NCI-H460 (cell line): ENCODE results near the gene KPNA6. TPM values are rescaled to one million over a fixed set of nuclear protein-coding genes. Genes with fewer than 3 reads are reported as not detected.

Source experiments
- DNase-seq: peaks from one replicate; pipeline ENCODE4 v3.0.0-alpha.2; 2016; ENCODE audit warnings: low read depth; ENCODE audit errors: extremely low read depth
- total RNA-seq: library from RNA; depleted of rRNA; stranded (reverse); fragments of >200 nt; shearing (Covaris generic); gene quantifications from 2 replicates; pipeline ENCODE4 v1.2.3, GENCODE V29; 2014

The KPNA6 gene
- total RNA-seq, 1 experiment from 2014 or later = 37.3 TPM

- DNase-seq = no peak
Measured at GRCh38 chr1:32184650-32185049, 76.8 kb downstream of the KPNA6 start.

DNA sequence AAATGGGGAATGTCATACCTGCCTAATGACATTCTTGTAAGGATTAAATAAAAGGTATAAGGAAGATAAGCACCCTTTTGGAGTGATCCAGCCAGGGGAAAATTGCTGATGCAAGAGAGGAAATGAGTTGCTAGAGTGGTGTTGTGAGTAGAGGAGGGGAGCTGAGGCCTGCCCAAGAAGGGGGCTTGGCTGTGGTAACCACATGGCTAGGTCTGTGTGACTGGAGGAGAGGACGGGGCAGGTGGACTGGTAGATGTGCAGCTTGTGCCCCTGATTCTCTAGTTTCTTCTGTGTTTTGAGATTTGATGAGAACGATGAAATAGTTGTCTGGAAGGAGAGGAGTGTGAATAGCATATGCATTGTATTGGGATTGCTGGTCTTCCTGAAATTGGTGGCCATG, 78.2 kb downstream of the KPNA6 start:
- no peak for DNase-seq

DNA sequence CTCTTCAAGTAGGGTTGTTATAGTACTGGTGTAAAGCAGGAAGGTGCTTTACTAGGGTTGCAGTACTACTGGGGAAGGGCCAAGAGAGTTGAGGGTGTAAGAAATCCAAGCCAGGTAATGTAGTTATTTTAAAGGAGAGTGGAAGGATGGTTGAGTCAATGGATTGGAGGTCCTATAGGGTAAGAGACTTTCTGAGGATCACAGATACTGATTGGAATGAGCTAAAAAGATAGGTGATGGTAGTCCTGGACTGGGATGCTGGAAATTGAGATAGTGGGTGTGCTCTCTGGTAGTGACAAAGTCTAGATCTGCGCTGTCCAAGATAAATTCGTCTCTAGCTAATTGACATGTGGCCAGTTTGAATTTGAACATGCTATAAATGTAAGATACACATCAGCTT, 78.6 kb downstream of the KPNA6 start:
- DNase-seq = no peak

GRCh38 chr1:32187850-32188249, 80.0 kb downstream of the KPNA6 start:
- no peak for DNase-seq

GRCh38 chr1:32192220-32192948, 84.5 kb downstream of the KPNA6 start:
- no peak for DNase-seq

DNA sequence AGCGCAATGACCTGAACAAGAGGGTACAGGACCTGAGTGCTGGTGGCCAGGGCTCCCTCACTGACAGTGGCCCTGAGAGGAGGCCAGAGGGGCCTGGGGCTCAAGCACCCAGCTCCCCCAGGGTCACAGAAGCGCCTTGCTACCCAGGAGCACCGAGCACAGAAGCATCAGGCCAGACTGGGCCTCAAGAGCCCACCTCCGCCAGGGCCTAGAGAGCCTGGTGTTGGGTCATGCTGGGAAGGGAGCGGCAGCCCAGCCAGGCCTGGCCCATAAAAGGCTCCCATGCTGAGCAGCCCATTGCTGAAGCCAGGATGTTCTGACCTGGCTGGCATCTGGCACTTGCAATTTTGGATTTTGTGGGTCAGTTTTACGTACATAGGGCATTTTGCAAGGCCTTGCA, 87.1 kb downstream of the KPNA6 start:
- DNase-seq = no peak

- no peak for DNase-seq
Measured at GRCh38 chr1:32195531-32195930, 87.7 kb downstream of the KPNA6 start.

GRCh38 chr1:32195972-32196823, 88.3 kb downstream of the KPNA6 start:
- DNase-seq = no peak

- no peak for DNase-seq
Measured at GRCh38 chr1:32197074-32197473, 89.2 kb downstream of the KPNA6 start.

- DNase-seq = no peak
Measured at GRCh38 chr1:32197837-32198236, 90.0 kb downstream of the KPNA6 start.

DNA sequence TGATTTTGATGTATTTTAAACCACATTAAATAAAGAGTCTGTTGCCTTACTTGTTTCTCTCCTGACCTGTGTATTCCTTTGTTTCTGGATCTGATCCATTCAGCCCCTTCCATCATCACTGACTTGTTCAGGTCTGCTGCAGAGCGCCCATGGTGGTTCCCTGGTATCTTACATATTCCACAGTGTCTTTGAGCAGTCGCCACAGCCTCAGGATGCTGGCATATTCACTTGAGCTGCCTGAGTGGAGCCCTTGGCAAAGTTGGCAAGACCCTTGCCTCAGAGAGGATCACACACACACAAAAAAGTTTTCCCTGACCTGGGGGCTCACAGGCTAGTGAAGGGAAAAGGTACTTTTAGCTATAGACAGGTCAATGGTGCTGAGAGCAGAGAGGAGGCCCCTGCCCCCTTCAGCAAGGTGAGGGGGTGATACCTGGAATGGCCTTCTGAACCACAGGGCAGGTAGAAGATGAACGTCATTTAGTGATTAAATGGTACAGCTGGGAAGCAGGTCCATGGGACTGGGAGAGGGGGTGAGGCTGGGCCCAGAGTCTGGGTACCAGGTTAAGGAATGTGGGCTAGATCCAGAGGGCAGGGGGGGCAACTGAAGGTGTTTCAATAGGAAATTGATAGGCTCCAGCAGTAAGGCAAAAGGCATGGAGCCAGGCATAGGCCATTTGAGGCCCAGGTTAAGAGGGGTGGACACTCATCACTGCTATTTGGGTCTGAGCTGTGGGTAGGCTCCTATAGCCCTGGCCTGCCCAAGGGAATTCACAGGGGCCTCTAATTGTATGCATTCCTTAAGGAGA, 90.6 kb downstream of the KPNA6 start:
- no peak for DNase-seq

- DNase-seq = no peak
Measured at GRCh38 chr1:32199043-32199716, 91.3 kb downstream of the KPNA6 start.

GRCh38 chr1:32199717-32200072, 91.8 kb downstream of the KPNA6 start:
- DNase-seq = no peak

DNA sequence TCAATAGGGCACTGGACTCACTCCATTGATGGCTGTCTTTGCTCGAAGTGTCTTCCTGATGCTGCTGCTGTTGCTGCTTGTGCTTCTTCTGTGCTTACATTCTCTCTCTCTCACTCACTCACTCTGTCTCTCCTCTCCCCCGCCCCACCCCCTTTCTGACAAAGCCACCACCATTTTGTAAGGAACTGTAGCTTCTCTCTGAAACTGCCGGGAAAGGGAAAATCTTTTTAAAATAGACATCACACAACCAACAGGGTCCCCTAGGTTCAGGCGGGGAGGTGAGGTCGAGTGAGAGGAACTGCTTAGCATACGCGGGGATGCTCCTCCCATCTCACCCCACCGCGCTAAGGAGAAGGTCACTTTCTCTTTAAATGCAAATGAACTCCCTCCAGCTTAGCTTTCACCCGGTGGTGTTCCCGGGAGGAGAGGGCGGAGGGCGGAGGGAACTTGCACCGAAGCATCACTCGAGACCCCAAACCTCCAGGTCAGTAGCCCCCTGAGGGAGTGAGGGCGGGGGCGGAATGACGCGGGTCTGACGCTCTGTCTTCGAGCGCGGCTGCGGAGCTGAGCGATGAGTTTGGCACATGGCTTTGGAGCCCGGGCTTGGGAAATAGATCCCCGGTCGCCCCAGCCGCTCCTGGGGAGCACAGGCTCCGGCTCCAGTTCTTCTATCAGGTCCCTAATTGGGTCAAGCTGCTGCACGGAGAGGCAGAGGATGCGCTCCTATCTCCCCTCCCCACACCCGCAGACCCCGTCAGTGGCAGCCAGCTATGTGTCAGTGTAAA, 92.6 kb downstream of the KPNA6 start, which contains the start of gene CCDC28B:
Gene CCDC28B, plus strand, starts transcription at position 370 of the 785 bp plus-strand sequence. CDS start 1,341 bp downstream, outside the sequence.
- no peak for DNase-seq

DNA sequence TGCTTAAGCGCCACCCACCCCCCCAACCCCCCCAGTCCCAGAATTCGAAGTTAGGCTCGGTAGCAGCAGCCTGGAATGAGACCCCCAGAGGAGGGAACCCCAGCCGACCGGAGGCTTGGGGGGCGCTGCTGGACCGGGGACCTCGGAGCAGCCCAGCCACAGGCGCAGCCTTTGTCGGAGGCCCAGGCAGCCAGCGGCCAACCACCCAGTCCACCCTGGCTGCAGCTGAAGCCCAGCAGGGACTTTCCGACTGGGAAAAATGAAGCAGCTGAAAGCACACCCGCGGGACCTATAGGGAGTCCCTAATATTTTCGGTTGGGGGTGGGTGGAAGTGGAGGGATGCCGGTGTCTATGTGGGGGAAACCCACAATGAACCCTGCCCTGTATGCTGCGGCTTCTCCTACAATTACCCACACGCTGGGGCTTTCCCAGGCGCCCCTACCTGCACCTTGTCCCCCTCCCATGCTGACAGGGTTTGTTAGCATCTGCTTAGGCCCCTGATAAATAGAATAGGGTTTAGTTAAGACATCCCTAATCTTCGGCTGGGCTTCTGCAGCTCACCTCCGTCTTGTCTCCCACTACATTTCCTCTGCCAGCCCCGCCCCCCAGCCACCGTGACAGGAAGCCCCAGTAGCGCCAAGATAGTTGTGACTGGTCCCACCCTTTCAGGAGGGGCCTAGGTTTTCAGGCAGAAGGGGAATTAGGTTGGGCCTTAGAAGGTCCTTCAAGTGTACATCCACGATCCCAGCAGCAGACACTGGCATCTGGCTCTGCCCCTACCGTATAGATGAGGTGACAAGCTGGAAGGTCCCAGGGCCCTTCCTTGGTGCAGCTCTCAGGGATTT, 93.4 kb downstream of the KPNA6 start:
- no peak for DNase-seq

DNA sequence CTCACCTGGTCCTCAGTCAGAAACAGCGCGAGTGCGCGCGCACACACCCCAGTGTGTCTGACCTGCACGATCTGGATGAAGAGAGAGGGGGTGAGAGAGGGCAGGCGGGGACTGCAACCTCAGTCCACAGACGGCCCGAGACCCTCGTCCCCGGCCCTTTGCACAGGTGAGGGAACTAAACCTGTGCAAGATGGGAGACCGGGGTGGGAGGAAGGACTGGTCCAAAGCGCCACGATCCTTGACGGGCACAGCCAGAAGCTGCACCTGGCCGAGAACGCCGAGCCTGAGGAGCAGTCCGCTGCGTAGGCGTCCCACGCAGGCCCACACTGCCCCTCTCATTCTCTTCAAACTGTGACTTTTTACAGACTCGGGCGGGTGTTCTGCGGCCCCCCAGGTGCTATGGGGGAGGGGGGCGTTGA, 97.1 kb downstream of the KPNA6 start:
- DNase-seq = no peak

GRCh38 chr1:32205401-32206370, 97.8 kb downstream of the KPNA6 start, which contains the start of gene IQCC:
TSS of gene IQCC (plus strand) at chr1:32205671. CDS start at chr1:32205682, 11 bp downstream.
- peak; percentile 63 for DNase-seq

DNA sequence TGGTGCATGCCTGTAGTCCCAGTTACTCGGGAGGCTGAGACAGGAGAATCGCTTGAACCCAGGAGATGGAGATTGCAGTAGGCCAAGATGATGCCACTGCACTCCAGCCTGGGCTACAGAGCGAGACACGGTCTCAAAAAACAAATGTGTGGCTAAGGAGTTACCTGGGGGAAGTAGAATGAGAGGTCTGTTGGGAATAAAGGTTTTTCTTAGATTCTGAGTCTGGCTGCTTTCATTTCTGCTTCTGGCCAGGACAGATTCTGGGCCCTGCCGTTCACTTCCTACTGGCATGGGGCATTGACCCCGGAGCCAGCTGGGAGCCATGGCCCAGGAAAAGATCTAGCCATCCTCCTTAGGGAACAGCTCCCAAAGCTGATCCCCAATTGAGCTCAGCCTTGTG, 100.6 kb downstream of the KPNA6 start:
- no peak for DNase-seq
